Brain microvascular endothelial cell (primary cell): ENCODE results near the gene ALKBH2.

Experiments used
- DNase-seq: peaks from one replicate; pipeline ENCODE4 v3.0.0-alpha.2; 2020
- H3K27ac ChIP-seq: fragments of 250-450 bp; sonication (Bioruptor Pico); 2 replicates; pipeline ENCODE4 v1.5.1; 2020; ENCODE audit warnings: mild to moderate bottlenecking, moderate library complexity
- H3K27me3 ChIP-seq: fragments of 250-450 bp; sonication (Bioruptor Pico); replicated peaks from 2 replicates; pipeline ENCODE4 v1.5.1; 2020; ENCODE audit warnings: mild to moderate bottlenecking
- H3K36me3 ChIP-seq: fragments of 250-450 bp; sonication (Bioruptor Pico); replicated peaks from 2 replicates; pipeline ENCODE4 v1.5.1; 2020; ENCODE audit warnings: mild to moderate bottlenecking
- H3K4me3 ChIP-seq: 2 replicates; pipeline ENCODE4 v1.5.1; 2011; ENCODE audit warnings: low read depth, mild to moderate bottlenecking, control low read depth, low read length, moderate library complexity
- CTCF ChIP-seq: IDR thresholded peaks from 2 replicates; pipeline ENCODE4 v1.5.1; 2011; ENCODE audit warnings: low read depth, mild to moderate bottlenecking, moderate library complexity, low read length, control low read depth, inconsistent platforms; ENCODE audit errors: missing control alignments
- in situ Hi-C: cut with HindIII; loops from 2 replicates; pipeline ENCODE4 v1.10.0; 2017; ENCODE audit warnings: low sequenced_read_pairs, low pct_ligation_motif_present

Gene ALKBH2

GRCh38 chr12:109115758-109116610, 22.7 kb upstream of the ALKBH2 start, which contains the start of gene ACACB:
ACACB (plus strand) TSS chr12:109116587; CDS start chr12:109139406, 22,819 bp downstream.
- no peak for DNase-seq
- Histone ChIP-seq H3K27ac (no peak within 1 kb of the TSS), H3K4me3 (no peak within 1 kb of the TSS), H3K36me3 (no peaks in the 10 kb centered on the region), H3K27me3 (no peaks in the 10 kb centered on the region)
- in situ Hi-C loops: no loop called here
- TF ChIP-seq CTCF: no peak

GRCh38 chr12:109115404-109115757, 22.1 kb upstream of the ALKBH2 start:
- TF ChIP-seq CTCF: no peak
- DNase-seq: no peak
- in situ Hi-C loops: no loop called here
- no peaks in the 10 kb centered on the region for H3K36me3 ChIP-seq
- no peak overlapping the region for H3K27ac ChIP-seq
- no peaks in the 10 kb centered on the region for H3K27me3 ChIP-seq
- no peak overlapping the region for H3K4me3 ChIP-seq

GRCh38 chr12:109114644-109115043, 21.4 kb upstream of the ALKBH2 start:
- H3K4me3 ChIP-seq: no peak overlapping the region
- no peak for TF ChIP-seq CTCF
- H3K36me3 ChIP-seq: no peaks in the 10 kb centered on the region
- H3K27me3 ChIP-seq: no peaks in the 10 kb centered on the region
- in situ Hi-C loops: no loop called here
- no peak for DNase-seq
- no peak overlapping the region for H3K27ac ChIP-seq

GRCh38 chr12:109113661-109114321, 20.5 kb upstream of the ALKBH2 start:
- no peak overlapping the region for H3K27ac ChIP-seq
- no peaks in the 10 kb centered on the region for H3K27me3 ChIP-seq
- TF ChIP-seq CTCF: no peak
- in situ Hi-C loops: no loop called here
- DNase-seq: no peak
- H3K4me3 ChIP-seq: no peak overlapping the region
- no peaks in the 10 kb centered on the region for H3K36me3 ChIP-seq

- DNase-seq: no peak
- no peak for TF ChIP-seq CTCF
- in situ Hi-C loops: no loop called here
- Histone ChIP-seq H3K27ac (no peak overlapping the region), H3K36me3 (peaks cover 2% of the 10 kb centered on the region), H3K27me3 (no peaks in the 10 kb centered on the region), H3K4me3 (no peak overlapping the region)
Measured at GRCh38 chr12:109112720-109113465, 19.6 kb upstream of the ALKBH2 start.
